MM.1S (cell line): Measurements from ENCODE around the gene DAB2IP.

ENCODE experiments used
- EZH2 ChIP-seq: fragments of 300-600 bp; sonication (generic); optimal IDR thresholded peaks from 2 replicates; pipeline ENCODE3; 2017; ENCODE audit warnings: low read depth, mild to moderate bottlenecking, antibody characterized with exemption, low read length, mixed read lengths
- TF ChIP-seq, protein P1 (sequence below): fragments of 300-600 bp; sonication (generic); IDR thresholded peaks from 2 replicates; pipeline ENCODE4 v1.5.1; 2016; ENCODE audit warnings: antibody characterized with exemption, low read length, mixed read lengths

DNA sequence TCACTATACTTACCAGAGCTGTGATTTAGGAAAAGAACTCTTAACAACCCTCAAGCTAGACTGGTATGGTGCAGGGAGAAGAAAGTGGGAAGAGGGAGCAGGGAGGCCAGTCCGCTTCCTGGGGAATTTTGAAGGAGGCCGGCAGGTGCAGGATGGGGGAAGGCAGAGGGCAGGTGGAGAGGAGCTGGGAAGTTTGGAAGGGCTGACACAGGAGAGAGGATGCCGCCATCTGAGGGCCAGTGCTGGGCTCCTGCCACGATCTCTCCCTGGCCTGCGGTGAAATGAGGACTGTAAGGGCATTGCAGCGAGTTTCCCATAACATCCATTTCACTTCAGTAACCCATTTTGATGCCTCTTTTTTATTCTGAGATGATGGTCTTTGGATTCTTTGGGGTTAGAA is 8.9 kb downstream of the DAB2IP start:
- TF ChIP-seq, protein P1, sequence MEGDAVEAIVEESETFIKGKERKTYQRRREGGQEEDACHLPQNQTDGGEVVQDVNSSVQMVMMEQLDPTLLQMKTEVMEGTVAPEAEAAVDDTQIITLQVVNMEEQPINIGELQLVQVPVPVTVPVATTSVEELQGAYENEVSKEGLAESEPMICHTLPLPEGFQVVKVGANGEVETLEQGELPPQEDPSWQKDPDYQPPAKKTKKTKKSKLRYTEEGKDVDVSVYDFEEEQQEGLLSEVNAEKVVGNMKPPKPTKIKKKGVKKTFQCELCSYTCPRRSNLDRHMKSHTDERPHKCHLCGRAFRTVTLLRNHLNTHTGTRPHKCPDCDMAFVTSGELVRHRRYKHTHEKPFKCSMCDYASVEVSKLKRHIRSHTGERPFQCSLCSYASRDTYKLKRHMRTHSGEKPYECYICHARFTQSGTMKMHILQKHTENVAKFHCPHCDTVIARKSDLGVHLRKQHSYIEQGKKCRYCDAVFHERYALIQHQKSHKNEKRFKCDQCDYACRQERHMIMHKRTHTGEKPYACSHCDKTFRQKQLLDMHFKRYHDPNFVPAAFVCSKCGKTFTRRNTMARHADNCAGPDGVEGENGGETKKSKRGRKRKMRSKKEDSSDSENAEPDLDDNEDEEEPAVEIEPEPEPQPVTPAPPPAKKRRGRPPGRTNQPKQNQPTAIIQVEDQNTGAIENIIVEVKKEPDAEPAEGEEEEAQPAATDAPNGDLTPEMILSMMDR = no peak
- TF ChIP-seq EZH2 = no peak
